ENCODE data around the gene UMAD1.

DNA sequence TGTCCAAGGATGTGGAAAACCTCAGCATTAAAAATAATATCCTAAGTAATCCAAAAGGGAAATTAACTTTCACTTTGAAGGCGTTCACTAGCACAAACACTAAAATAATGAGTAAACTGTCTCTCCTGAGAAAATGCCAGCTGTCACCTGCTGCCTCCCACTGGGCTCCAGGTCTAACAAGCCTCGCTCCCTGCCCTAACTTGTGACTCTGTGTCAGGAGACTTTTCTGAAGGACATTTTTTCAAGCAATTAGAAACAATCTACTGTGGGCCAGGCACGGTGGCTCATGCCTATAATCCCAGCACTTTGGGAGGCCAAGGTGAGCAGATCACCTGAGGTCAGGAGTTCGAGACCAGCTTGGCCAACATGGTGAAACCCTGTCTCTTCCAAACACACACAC, 255.2 kb downstream of the UMAD1 start:
- TF ChIP-seq, protein P1, sequence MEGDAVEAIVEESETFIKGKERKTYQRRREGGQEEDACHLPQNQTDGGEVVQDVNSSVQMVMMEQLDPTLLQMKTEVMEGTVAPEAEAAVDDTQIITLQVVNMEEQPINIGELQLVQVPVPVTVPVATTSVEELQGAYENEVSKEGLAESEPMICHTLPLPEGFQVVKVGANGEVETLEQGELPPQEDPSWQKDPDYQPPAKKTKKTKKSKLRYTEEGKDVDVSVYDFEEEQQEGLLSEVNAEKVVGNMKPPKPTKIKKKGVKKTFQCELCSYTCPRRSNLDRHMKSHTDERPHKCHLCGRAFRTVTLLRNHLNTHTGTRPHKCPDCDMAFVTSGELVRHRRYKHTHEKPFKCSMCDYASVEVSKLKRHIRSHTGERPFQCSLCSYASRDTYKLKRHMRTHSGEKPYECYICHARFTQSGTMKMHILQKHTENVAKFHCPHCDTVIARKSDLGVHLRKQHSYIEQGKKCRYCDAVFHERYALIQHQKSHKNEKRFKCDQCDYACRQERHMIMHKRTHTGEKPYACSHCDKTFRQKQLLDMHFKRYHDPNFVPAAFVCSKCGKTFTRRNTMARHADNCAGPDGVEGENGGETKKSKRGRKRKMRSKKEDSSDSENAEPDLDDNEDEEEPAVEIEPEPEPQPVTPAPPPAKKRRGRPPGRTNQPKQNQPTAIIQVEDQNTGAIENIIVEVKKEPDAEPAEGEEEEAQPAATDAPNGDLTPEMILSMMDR (IDR thresholded peaks at IDR 0.05; ENCODE audit: borderline replicate concordance, extremely low read depth, low read length, poor library complexity, severe bottlenecking), result no peak
- no peak for TF ChIP-seq EZH2 (IDR thresholded peaks at IDR 0.05; ENCODE audit: borderline replicate concordance, low read depth, low read length, severe bottlenecking)

All from DND-41 (cell line).